ENCODE measurements around the gene AQP12B. TPM values are rescaled to one million over a fixed set of nuclear protein-coding genes. Genes with fewer than 3 reads are reported as not detected.
"Not testable (repeated sequence)": the region's sequence is repeated elsewhere in the genome, so short reads cannot be mapped to it uniquely, and the experiment has no call there.

AQP12B gene
- polyA plus RNA-seq, 3 donors = 0.48 to 0.51 (median 0.49) TPM

DNA sequence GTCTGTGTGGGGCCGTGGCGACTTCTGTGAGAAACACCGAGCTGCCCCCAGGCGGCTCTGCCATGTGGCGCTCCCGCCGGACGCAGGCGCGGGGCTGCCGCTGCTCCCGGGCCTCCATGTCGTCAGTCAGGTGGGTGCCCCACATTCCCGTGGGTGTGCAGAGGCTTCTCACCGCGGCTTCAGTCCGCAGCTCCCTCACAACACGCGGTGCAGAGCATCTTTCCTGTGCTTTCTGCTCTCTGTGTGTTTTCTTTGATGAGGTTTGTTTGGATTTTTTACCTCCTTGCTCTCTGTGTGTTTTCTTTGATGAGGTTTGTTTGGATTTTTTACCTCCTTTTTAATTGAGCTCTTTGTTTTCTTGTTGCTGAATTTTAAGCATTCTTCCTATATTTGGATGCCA, 22.0 kb upstream of the AQP12B start:
- DNase-seq (ENCODE audit: extremely low read depth in 1 of 11, low read depth in 9 of 11, low spot score in 4 of 11) = no peak

DNA sequence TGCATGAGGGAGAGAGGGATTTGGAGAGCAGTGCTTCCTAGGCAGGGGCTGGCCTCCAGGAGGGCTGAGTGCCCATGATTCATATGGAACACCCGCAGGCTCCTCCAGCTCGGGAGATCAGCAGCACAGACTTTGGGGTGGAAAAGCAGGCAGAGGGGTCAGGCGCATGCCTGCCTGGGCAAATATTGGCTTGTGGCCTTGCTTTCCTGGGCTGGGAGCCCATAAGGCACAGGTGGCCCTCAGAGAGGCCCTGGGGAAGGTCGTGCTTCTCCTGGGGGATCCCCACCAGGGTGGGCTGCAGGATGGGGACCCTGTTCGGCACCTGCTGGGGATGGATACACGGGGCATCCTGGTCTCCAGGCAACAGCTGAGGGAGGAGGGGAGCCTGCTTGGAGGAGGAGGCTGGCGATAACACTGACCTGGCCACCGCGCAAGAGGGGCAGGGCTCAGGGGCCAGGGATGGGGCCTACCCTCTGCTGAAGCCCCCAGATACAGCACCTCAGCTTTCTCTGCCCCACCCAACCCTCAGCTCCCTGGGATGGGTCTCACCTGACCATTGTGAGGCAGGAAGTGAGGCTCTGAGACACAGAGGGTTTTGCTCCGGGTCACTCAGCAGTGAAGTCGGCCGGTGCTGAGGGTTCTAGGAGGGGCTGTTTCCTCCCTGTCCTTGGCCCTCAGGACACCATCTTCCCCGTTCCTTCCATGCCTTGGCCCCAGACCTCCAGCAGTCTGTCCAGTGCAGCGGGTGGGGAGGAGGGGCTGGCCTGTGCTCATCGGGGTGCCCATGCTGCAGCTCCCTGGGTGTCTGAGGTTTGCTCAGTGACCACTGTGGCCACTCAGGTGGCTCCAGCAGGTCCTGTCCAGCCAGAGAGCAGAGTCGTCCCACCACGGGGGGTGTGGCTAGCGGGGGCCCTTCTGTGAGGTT, 21.0 kb upstream of the AQP12B start:
- no peak for DNase-seq (ENCODE audit: extremely low read depth in 1 of 11, low read depth in 9 of 11, low spot score in 4 of 11)

DNA sequence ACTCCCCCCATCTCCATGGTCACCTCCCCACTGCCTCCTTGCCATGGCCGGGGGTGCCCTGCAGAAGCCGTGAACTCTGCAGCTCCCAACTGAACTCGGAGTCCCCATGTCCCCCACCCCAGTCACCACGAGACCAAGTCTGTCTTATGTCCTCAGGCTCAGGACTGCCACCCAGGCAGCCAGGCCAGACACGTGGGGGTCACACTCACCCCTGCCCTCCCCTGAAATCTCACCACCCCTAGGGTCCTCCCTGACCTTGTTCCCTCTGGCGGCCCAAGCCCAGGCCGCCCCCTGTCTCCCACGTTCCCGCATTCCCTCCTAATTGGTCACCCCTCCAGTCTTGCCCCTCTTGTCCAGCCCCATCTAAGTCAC, 19.9 kb upstream of the AQP12B start:
- no peak for DNase-seq (ENCODE audit: extremely low read depth in 1 of 11, low read depth in 9 of 11, low spot score in 4 of 11)

DNA sequence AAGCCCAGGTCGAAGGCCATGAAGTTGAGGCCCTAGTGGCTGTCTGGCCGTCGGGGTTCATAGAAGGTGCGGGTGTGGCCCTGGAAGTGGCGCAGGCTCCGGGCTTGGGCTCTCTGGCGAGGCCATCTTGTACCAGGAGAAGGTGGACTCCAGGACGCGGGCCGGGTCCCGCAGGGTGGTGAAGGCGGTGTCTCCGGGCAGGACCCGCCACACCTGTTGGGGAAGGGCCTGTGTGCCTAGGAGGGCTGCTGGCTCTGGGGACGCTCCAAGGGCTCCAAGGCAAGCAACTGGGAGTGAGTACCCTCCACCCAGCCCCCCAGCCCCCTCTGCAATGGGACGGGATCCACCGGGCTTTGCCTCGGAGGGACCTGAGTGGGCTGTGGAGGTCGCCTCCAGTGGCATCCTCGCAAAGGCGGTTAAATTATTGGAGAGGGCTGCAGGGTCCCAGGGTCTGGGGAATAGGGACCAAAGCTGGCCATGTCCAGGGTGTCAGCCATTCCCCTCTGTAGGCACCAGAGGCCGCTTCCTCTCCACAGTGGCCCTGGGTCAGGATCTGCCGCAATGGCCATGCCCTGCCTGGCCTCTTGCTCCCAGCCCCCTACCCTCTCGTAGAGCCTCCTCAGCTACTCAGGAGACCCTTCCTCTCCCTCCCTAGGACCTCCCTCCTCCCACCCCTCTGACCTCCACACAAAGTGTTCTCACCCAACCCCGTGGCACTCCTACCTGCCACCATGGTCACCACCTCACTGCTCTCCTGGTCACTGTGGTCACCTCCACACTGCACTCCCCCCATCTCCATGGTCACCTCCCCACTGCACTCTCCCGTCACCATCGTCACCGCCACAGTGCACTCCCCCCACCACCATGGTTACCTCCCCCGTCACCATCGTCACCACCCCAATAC, 19.3 kb upstream of the AQP12B start:
- DNase-seq (ENCODE audit: extremely low read depth in 1 of 11, low read depth in 9 of 11, low spot score in 4 of 11) = no peak

DNA sequence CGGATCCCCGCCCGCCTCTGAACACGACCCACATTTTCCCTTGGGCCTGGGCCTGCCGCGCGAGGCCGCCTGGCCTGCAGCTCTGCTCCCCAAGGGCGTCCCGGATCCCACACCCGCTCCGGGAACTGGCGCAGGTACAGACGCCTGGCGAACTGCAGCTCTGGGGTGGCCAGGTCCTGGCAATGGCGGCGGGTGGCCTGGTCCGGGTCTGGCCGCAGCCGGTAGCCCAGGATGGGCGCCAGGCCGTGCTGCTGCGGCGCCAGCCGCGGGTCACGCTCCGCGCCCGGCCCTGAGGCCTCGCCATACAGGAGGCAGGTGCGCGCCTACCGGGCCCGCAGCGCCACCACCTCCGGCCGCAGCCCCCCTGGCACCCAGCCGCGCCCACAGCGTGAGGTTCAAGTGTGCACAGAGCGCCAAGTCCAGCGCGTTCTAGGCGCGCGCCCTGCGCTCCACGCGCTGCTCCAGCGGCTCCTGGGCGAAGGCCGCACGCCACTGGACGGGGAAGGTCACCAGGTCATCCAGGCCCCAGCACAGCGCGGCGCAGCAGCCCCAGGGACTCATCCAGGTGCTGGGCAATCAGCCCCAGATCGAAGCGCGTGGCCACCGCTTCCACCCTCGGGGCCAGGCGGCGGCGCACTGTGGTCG, 18.5 kb upstream of the AQP12B start:
- DNase-seq (ENCODE audit: extremely low read depth in 1 of 11, low read depth in 9 of 11, low spot score in 4 of 11) = no peak

DNA sequence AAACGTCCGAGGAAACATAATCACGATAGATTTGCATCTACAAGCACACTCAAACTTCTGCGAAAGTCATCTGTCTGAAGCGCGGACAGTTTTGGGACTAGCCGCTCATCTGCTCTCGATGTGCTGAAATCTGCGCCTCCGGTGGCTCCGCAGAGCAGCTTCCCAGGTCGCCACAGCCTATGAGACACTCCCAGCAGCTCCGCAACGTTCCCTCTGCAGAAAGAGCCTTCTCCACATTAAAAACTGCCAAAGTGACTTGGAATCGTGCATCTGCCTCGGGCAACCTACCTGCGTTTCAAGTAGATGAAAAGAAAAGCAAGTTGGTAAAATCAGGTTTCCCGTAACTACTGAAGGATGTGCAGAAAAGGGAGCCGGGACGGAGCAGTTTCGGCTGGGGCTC, 17.9 kb upstream of the AQP12B start:
- not testable (repeated sequence) for DNase-seq (ENCODE audit: extremely low read depth in 1 of 11, low read depth in 9 of 11, low spot score in 4 of 11)

DNA sequence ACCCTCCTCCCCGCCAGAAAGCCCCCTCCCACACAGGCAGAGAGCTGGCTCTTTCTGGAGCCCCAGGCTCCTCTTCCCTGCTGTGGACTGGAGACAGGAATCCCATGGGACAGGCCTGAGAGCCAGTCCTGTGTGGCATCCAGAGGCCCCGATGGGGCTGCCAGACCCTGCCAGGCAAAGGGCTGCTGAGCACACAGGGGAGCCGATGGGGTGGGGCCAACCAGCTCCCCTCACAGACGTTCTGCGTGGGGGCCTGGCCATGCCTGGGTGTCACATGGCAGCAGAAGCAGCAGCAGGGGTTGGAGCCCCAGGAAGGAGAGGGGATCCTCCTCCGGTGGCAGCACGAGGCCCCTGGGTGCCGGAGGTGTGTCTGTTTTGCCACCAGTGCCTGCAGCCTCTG, 17.1 kb upstream of the AQP12B start:
- DNase-seq (ENCODE audit: extremely low read depth in 1 of 11, low read depth in 9 of 11, low spot score in 4 of 11) = not testable (repeated sequence)

DNA sequence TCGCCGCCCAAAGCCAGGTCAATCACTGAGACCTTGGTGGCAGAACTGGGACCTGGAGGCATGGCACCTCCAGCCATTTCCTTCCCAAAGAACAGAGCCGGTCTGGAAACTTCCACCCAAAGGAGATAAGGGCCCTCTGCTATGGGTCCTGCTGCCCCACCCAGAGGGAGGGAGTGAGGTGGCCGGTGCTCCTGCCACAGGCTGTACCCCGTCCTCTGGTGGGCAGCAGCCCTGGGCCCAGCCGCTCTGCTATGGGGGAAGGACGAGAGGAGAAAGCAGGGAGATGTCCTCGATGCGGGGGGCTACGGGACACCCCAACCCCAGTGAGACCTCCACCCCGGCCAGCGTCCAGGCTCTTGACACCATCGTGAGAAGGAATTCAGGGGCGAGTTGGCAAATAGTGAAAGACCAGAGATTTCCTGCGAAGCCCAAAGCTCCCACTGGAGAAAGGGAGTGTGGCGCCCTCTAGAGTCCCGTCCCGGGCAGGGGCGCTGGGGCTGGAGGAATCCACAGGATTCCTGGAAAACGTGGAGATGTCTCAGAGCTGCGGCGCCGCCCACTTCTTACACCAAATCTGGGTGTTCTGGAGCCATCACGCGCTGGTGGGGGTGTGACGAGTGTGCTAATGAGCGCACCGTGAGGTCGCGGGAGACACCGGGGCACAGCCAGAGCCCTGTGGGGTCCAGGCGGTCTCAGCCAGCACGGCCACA, 16.3 kb upstream of the AQP12B start:
- not testable (repeated sequence) for DNase-seq (ENCODE audit: extremely low read depth in 1 of 11, low read depth in 9 of 11, low spot score in 4 of 11)

DNA sequence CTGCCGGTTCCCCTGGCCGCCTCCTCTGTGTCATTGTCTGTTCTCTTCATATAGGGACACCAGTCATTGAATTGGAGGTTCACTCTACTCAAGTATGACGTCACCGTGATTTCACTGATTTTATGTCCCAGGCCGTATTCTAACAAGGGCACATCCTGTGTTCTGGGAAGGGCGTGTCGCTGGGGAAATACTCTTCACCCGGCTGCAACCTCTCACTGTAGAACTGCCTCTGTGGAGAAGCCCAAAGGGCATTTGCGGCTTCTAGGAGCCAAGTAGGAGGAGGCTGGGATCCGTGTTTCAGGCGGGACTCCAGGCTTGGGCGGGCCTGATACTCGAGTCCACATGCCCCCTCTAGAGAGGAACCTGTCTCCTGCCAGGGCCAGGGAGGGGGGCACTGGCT, 13.8 kb upstream of the AQP12B start:
- not testable (repeated sequence) for DNase-seq (ENCODE audit: extremely low read depth in 1 of 11, low read depth in 9 of 11, low spot score in 4 of 11)

DNA sequence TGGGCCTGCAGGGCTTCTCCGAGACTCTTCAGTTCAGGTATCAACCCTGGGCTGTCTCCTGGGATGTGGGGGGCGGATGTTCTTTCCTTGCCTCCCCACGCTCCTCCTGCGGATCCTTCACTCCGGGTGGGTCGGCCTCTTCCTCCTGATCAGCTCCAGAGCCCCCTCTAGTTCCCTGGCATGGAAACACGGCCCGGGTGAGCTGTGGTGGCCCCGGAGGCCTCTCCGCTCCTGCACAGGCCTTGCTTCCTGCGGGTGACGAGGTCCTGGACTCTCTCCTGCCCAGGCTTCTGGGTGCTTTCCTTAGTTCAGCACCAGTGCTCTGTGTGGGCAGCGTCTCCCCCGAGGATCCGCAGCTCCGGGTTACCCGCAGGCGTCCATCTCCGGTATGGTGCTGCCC, 12.9 kb upstream of the AQP12B start:
- not testable (repeated sequence) for DNase-seq (ENCODE audit: extremely low read depth in 1 of 11, low read depth in 9 of 11, low spot score in 4 of 11)

DNA sequence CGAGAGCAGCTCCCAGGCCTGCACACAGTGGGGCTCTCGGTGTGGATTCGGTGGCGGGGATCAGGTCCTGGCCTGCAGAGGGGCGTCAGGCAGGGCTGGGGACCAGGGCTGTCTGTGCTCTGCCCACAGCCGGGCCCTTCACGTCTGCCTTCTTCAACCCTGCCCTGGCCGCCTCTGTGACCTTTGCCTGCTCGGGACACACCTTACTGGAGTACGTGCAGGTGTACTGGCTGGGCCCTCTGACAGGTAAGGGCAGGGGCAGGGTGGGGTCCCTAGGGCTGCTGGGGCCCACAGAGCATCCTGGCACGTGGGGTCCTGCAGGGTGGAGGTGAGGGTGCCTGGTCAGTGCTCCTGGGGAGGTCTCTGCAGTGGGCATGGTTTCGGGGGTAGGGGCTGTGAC, 11.6 kb upstream of the AQP12B start:
- not testable (repeated sequence) for DNase-seq (ENCODE audit: extremely low read depth in 1 of 11, low read depth in 9 of 11, low spot score in 4 of 11)

DNA sequence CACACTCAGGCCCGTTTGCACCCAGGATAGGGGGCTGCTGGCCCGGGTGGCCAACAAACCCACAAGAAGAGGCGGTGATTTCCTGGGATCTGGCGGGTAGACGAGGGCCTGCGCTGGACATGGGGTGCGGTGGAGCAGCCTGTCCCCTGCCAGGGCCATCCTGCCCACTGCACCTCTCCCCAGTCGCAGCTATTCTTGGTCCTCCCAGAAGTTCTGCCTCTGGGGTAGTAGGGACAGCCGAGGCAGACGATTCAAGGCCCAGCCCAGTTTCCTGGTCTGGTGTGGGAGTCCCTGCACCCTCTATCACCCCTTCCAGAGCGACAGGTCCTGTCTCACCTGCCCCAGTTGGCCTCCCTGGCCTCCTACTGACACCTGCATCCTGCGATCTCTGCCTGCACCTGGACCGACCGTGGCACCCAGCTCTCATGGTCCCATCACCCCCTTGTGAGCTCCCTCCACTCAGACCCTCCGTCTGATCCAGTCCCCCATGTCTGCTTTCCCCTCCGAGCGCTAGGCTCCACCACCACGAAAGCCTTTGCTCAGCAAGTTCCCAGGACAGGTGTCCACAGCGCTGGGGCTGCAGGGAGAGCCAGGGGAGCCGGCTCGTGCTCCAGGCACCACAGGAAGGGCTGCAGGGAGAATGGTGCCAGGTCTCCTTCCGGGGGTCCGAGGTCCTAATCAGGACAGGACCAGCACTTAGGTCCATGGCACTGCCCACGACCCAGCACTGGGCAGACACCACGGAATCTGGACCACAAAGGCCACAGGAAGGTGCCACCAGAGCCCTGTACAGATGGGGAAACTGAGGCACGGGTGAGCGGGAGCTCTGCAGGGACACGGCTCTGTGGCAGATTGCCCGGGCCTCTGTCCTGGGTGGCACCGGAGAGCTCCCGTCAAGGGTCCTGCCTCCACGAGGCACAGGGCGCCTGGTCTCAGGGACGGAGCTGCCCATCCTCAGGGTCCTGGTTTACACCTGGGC, 10.2 kb upstream of the AQP12B start:
- DNase-seq (ENCODE audit: extremely low read depth in 1 of 11, low read depth in 9 of 11, low spot score in 4 of 11) = not testable (repeated sequence)

DNA sequence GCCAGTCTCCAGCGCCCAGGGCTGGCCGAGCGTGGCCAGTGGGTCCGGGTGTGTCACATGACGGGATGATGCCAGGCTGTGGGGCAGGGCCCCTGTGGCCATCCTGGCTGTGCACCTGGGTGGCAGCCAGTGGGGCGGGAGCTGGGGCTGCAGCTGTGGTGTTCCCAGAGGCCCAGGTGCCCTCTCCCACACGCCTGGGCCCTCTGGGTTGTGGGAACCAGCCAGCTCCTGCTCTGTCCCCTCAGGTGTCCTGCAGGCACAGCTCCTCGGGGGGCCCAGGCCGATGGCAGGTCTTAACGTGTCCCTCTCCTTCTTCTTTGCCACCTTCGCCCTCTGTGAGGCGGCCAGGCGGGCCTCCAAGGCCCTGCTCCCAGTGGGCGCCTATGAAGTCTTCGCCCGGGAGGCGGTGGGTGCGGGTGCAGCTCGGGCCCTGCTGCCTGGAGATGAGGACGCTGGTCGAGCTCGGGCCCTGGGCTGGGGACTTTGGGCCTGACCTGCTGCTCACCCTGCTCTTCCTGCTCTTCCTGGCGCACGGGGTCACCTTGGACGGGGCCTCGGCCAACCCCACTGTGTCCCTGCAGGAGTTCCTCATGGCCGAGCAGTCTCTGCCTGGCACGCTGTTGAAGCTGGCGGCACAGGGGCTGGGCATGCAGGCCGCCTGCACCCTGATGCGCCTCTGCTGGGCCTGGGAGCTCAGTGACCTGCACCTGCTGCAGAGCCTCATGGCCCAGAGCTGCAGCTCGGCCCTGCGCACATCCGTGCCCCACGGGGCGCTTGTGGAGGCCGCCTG, 9.1 kb upstream of the AQP12B start, which contains the start of gene AQP12A:
Gene AQP12A (plus strand): TSS at position 236 of the 790 bp plus-strand sequence. CDS start 48 bp downstream, at position 284.
- not testable (repeated sequence) for DNase-seq (ENCODE audit: extremely low read depth in 1 of 11, low read depth in 9 of 11, low spot score in 4 of 11)

DNA sequence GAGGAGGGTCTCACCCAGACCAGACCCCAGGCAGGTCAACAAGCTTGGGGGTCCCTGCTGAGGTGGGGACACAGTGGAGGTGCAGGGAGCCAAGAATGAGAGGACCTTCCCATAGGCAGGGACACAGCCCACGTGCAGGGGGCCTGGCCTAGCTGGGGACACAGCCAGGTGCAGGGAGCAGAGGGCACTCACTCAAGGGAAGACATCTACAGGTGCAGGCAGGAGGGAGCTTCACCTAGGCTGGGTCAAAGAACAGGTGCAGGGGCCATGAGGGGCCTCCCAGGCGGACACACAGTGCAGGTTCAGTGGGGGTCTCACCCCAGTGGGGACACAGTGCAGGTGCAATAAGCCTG, 8.4 kb upstream of the AQP12B start:
- DNase-seq (ENCODE audit: extremely low read depth in 1 of 11, low read depth in 9 of 11, low spot score in 4 of 11) = not testable (repeated sequence)

DNA sequence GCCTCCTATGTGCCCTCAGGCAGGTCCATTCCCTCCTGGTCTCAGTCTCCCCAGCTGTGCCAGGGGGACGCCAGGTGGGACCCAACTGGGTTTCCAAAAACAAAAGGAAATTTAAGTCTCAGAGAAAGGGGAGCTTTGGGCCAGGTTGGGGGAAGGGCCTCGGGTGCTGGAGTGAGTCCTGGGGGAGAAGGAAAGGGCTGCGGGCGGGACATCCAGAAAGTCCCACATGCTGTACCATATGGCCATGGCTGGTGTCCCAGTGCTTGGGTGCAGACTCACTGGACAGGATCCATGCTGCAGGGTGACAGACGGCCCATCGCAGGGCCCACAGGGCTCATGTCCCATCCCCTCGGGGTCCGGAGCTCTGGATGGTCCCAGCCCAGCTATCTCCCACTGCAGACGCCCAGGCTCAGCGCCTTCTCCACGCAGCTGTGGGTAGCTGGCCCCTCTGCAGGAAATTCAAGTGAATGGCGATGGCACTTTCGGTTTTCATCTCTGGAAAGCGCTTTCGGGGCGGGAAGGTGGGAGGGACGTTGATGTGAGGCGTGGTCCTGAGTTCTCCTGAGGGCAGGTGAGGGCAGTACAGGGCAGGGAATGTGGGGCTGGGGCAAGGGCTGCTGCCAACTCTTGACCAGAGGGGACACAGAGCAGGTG, 7.9 kb upstream of the AQP12B start:
- not testable (repeated sequence) for DNase-seq (ENCODE audit: extremely low read depth in 1 of 11, low read depth in 9 of 11, low spot score in 4 of 11)

DNA sequence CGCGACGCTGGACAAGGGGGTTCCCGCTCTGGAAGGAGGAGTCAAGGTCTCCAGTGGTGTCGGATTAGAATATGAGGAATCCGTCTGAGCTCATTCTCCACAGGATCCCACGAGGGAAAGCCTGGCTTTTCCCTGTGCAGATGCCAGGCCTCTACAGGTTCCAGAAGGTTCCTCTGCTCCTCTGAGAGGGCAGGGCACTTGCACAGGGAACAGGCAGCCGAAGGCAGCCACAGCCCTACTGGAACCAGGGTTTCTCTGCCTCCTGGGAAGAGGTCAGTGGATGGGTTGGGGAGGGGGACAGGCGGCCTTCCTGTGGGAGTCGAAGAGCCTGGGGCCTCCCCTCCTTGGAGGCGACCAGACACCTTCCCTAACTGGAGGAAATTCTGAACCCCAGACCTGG, 7.3 kb upstream of the AQP12B start:
- DNase-seq (ENCODE audit: extremely low read depth in 1 of 11, low read depth in 9 of 11, low spot score in 4 of 11) = no peak

DNA sequence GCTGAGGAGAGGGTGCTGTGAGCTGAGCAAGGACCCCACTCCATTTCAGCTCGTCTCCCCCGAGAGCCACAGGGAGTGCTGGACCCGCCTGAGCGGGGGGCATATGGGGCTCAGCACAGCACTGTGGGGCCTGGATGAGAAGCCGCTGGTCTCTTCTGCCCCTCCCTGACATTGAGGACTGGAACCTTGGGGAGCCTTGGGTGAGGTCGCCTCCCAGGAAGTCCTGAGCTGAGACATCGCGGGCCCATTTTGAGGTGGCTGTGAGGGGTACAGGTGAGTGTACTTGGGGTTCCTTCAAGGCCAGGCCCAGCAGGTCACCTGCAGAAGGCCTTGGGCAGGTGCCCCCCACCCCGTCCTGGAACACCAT, 5.9 kb upstream of the AQP12B start:
- DNase-seq (ENCODE audit: extremely low read depth in 1 of 11, low read depth in 9 of 11, low spot score in 4 of 11) = no peak
